Karpas-422 (cell line): ENCODE results near the gene MED27. TPM values are rescaled to one million over a fixed set of nuclear protein-coding genes. Genes with fewer than 3 reads are reported as not detected.

Experiments
- DNase-seq: peaks from one replicate; pipeline ENCODE4 v3.0.0-alpha.2; 2015
- H2AFZ ChIP-seq: fragments of 200-600 bp; sonication (generic); 2 replicates; pipeline ENCODE4 v1.6.1; 2014; ENCODE audit warnings: antibody characterized with exemption, low read length, mixed read lengths
- H3K27ac ChIP-seq: fragments of 200-600 bp; sonication (generic); 2 replicates; pipeline ENCODE4 v1.5.1; 2014; ENCODE audit warnings: mild to moderate bottlenecking, low read length, moderate library complexity
- H3K27me3 ChIP-seq: fragments of 200-600 bp; sonication (generic); 2 replicates; pipeline ENCODE4 v1.6.1; 2014; ENCODE audit warnings: low read length, mixed read lengths
- H3K36me3 ChIP-seq: fragments of 200-600 bp; sonication (generic); 2 replicates; pipeline ENCODE4 v1.6.1; 2014; ENCODE audit warnings: low read length, mixed read lengths; ENCODE audit not compliant: insufficient read depth
- H3K4me1 ChIP-seq: fragments of 200-600 bp; sonication (generic); 2 replicates; pipeline ENCODE4 v1.6.1; 2014; ENCODE audit warnings: mild to moderate bottlenecking, low read length, mixed read lengths
- H3K4me2 ChIP-seq: fragments of 200-600 bp; sonication (generic); 2 replicates; pipeline ENCODE4 v1.6.1; 2014; ENCODE audit warnings: low read length, low read depth, mild to moderate bottlenecking; ENCODE audit not compliant: poor library complexity, severe bottlenecking
- H3K4me3 ChIP-seq: fragments of 200-600 bp; sonication (generic); 2 replicates; pipeline ENCODE4 v1.5.1; 2014; ENCODE audit warnings: mild to moderate bottlenecking, antibody characterized with exemption, low read length, mixed read lengths
- H3K79me2 ChIP-seq: fragments of 200-600 bp; sonication (generic); 2 replicates; pipeline ENCODE4 v1.6.1; 2014; ENCODE audit warnings: mild to moderate bottlenecking, low read length, mixed read lengths
- H3K9ac ChIP-seq: fragments of 200-600 bp; sonication (generic); 2 replicates; pipeline ENCODE4 v1.6.0; 2014; ENCODE audit warnings: low read length
- H3K9me2 ChIP-seq: fragments of 200-600 bp; sonication (generic), shearing (Covaris generic); replicated peaks from 2 replicates; pipeline ENCODE4 v1.6.0; 2014; ENCODE audit warnings: mild to moderate bottlenecking, low read length, moderate library complexity; ENCODE audit not compliant: insufficient read depth
- H3K9me3 ChIP-seq: fragments of 300-700, 200-600 bp; sonication (generic); 2 replicates; pipeline ENCODE4 v1.6.1; 2014; ENCODE audit warnings: low read length, mixed read lengths
- H4K20me1 ChIP-seq: fragments of 200-600 bp; sonication (generic); 2 replicates; pipeline ENCODE4 v1.6.1; 2014; ENCODE audit warnings: mild to moderate bottlenecking, antibody characterized with exemption, low read length, low read depth; ENCODE audit not compliant: insufficient read depth
- total RNA-seq: library from RNA; depleted of rRNA; stranded (reverse); fragments of >200 nt; shearing (Covaris generic); gene quantifications from 2 replicates; pipeline ENCODE4 v1.2.3, GENCODE V29; 2014; ENCODE audit warnings: low replicate concordance

Gene MED27
- total RNA-seq, 1 experiment from 2014 or later: 19.8 TPM

GRCh38 chr9:131980267-131981016 lies 99.2 kb downstream of the MED27 start:
- 0 out of 2 replicates have a peak, but pooled peaks cover 2% of the 10 kb centered on the region for H3K79me2 ChIP-seq
- H3K36me3 ChIP-seq: no peaks in the 10 kb centered on the region
- H3K9me3 ChIP-seq: no peaks in the 10 kb centered on the region
- H3K9ac ChIP-seq: no peak overlapping the region
- no peaks in the 10 kb centered on the region for H4K20me1 ChIP-seq
- H3K9me2 ChIP-seq: no peaks in the 10 kb centered on the region
- no peak overlapping the region for H2AFZ ChIP-seq
- no peak overlapping the region for H3K4me2 ChIP-seq
- peaks cover 13% of the 10 kb centered on the region for H3K4me1 ChIP-seq
- DNase-seq: no peak
- H3K4me3 ChIP-seq: no peak overlapping the region
- H3K27ac ChIP-seq: no peak overlapping the region
- no peaks in the 10 kb centered on the region for H3K27me3 ChIP-seq

GRCh38 chr9:131977109-131977838 lies 102.4 kb downstream of the MED27 start:
- Histone ChIP-seq H3K9ac (no peak overlapping the region), H3K4me2 (no peak overlapping the region), H3K4me1 (no peaks in the 10 kb centered on the region), H3K9me2 (no peaks in the 10 kb centered on the region), H4K20me1 (no peaks in the 10 kb centered on the region), H3K4me3 (no peak overlapping the region), H3K36me3 (no peaks in the 10 kb centered on the region), H3K9me3 (no peaks in the 10 kb centered on the region), H2AFZ (no peak overlapping the region), H3K79me2 (0 out of 2 replicates have a peak, but pooled peaks cover 2% of the 10 kb centered on the region), H3K27me3 (no peaks in the 10 kb centered on the region), H3K27ac (no peak overlapping the region)
- no peak for DNase-seq

- Histone ChIP-seq H3K79me2 (0 out of 2 replicates have a peak, but pooled peaks cover 2% of the 10 kb centered on the region), H3K36me3 (no peaks in the 10 kb centered on the region), H3K27ac (no peak overlapping the region), H4K20me1 (no peaks in the 10 kb centered on the region), H3K4me3 (no peak overlapping the region), H3K9ac (no peak overlapping the region), H3K4me2 (no peak overlapping the region), H3K27me3 (no peaks in the 10 kb centered on the region), H3K4me1 (no peaks in the 10 kb centered on the region), H3K9me2 (no peaks in the 10 kb centered on the region), H2AFZ (no peak overlapping the region), H3K9me3 (no peaks in the 10 kb centered on the region)
- DNase-seq: no peak
These were observed 103.2 kb downstream of the MED27 start for GRCh38 chr9:131976157-131977108.

GRCh38 chr9:131972889-131973288 lies 106.8 kb downstream of the MED27 start:
- no peak overlapping the region for H3K4me3 ChIP-seq
- H4K20me1 ChIP-seq: no peaks in the 10 kb centered on the region
- no peaks in the 10 kb centered on the region for H3K79me2 ChIP-seq
- H3K4me1 ChIP-seq: no peaks in the 10 kb centered on the region
- no peak overlapping the region for H3K9ac ChIP-seq
- H3K9me2 ChIP-seq: no peaks in the 10 kb centered on the region
- no peaks in the 10 kb centered on the region for H3K36me3 ChIP-seq
- no peak overlapping the region for H2AFZ ChIP-seq
- no peak overlapping the region for H3K4me2 ChIP-seq
- no peaks in the 10 kb centered on the region for H3K27me3 ChIP-seq
- H3K9me3 ChIP-seq: no peaks in the 10 kb centered on the region
- no peak for DNase-seq
- H3K27ac ChIP-seq: no peak overlapping the region

- H4K20me1 ChIP-seq: no peaks in the 10 kb centered on the region
- no peaks in the 10 kb centered on the region for H3K9me3 ChIP-seq
- no peak overlapping the region for H3K4me3 ChIP-seq
- no peaks in the 10 kb centered on the region for H3K36me3 ChIP-seq
- H3K27ac ChIP-seq: no peak overlapping the region
- H3K79me2 ChIP-seq: no peaks in the 10 kb centered on the region
- no peak for DNase-seq
- H3K4me1 ChIP-seq: no peaks in the 10 kb centered on the region
- H2AFZ ChIP-seq: no peak overlapping the region
- H3K4me2 ChIP-seq: no peak overlapping the region
- H3K27me3 ChIP-seq: no peaks in the 10 kb centered on the region
- H3K9ac ChIP-seq: no peak overlapping the region
- no peaks in the 10 kb centered on the region for H3K9me2 ChIP-seq
These were observed 108.1 kb downstream of the MED27 start for GRCh38 chr9:131971482-131972074.

- Histone ChIP-seq H2AFZ (no peak overlapping the region), H3K4me2 (no peak overlapping the region), H3K9ac (no peak overlapping the region), H3K79me2 (no peaks in the 10 kb centered on the region), H4K20me1 (no peaks in the 10 kb centered on the region), H3K27me3 (no peaks in the 10 kb centered on the region), H3K36me3 (no peaks in the 10 kb centered on the region), H3K4me3 (no peak overlapping the region), H3K9me2 (no peaks in the 10 kb centered on the region), H3K9me3 (no peaks in the 10 kb centered on the region), H3K4me1 (no peaks in the 10 kb centered on the region), H3K27ac (no peak overlapping the region)
- no peak for DNase-seq
These were observed 110.1 kb downstream of the MED27 start for GRCh38 chr9:131969469-131969989.

GRCh38 chr9:131968632-131969031 lies 111.0 kb downstream of the MED27 start:
- Histone ChIP-seq H3K36me3 (no peaks in the 10 kb centered on the region), H3K9ac (no peak overlapping the region), H2AFZ (no peak overlapping the region)

More at GRCh38 chr9:131968632-131969031, 111.0 kb downstream of the MED27 start:
- Histone ChIP-seq H3K4me3 (no peak overlapping the region), H4K20me1 (no peaks in the 10 kb centered on the region), H3K79me2 (no peaks in the 10 kb centered on the region), H3K27ac (no peak overlapping the region), H3K9me3 (no peaks in the 10 kb centered on the region), H3K9me2 (no peaks in the 10 kb centered on the region), H3K4me1 (no peaks in the 10 kb centered on the region), H3K4me2 (no peak overlapping the region), H3K27me3 (no peaks in the 10 kb centered on the region)
- DNase-seq: no peak
